ENCODE data around the gene DYNLT4.
A peak's percentile ranks its signal among the peaks of the same experiment; 100 is the strongest.

DYNLT4 gene

GRCh38 chr1:44790968-44791801 lies 16.0 kb downstream of the DYNLT4 start:
- DNase-seq (ENCODE audit: low read depth in 4 of 4, low spot score in 1 of 4): no peak

GRCh38 chr1:44788120-44788860 lies 18.9 kb downstream of the DYNLT4 start, which contains the start of gene BEST4:
Gene BEST4, minus strand, starts transcription at chr1:44788170. Its CDS starts 465 bp downstream, at chr1:44787705.
- DNase-seq (ENCODE audit: low read depth in 4 of 4, low spot score in 1 of 4): no peak

- DNase-seq (ENCODE audit: low read depth in 4 of 4, low spot score in 1 of 4): no peak
These were observed 19.6 kb downstream of the DYNLT4 start for GRCh38 chr1:44787506-44787905.

DNA sequence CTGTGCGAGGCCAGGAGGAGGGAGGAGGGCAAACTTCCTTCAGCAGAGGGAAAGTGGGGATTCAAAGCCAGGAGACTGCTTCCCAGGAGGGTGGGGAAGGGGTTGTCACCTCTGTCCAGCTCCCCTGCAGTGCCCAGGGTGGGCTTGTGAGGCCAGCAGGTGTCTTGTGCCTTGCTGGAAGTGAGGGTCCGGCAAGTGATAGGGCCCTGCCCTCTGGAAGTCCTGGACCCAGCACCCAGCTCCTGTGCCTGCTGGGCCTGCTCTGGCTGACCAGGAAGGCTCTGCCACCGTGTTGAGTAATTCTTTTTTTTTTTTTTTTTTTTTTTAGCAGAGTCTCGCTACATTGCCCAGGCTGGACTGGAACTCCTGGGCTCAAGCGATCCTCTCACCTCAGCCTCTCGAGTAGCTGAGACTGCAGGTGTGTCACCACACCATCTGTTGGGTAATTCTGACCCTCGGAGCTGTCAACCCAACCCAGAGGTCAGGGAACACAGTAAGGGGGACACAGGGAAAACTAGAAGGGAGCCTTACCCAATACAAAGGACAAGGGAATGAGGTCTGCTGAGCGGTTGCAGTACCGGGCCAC lies 20.2 kb downstream of the DYNLT4 start:
- no peak for DNase-seq (ENCODE audit: low read depth in 4 of 4, low spot score in 1 of 4)

DNA sequence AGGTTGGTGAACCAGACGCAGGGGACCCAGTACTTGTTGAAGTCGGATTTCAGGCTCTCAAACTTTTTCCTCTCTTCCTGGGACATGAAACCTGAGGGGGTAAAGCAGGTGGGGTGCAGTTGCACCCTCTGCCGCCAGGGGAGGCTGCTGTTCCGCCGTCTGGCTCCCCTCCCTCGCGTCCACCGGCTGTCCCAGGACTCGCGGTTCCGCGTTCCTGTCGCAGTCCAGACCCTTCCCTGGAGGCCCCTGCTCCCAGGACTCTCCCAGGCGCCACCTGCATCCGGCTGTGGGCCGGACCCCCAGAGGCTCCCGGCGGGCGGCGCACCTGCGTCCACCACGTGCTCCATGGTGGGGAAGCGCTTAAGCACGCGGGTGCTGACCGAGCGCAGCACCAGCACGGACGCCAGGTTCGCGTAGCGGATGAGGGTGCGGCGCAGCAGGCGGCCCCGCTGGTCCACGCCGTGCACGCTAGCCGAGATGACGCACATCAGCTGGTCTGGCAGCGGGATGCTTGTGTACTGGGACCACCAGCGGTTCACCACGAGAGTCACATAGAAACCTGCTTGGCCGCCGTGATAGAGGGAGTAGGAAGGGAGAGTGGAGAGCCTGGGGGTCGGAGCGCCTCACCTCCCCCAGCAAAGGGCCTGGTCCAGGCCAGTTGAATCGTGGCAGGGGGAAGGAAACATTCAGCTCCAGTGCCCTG lies 20.9 kb downstream of the DYNLT4 start:
- peak in 2 of 4 experiments; percentile 63 to 67 for DNase-seq (ENCODE audit: low read depth in 4 of 4, low spot score in 1 of 4)

DNA sequence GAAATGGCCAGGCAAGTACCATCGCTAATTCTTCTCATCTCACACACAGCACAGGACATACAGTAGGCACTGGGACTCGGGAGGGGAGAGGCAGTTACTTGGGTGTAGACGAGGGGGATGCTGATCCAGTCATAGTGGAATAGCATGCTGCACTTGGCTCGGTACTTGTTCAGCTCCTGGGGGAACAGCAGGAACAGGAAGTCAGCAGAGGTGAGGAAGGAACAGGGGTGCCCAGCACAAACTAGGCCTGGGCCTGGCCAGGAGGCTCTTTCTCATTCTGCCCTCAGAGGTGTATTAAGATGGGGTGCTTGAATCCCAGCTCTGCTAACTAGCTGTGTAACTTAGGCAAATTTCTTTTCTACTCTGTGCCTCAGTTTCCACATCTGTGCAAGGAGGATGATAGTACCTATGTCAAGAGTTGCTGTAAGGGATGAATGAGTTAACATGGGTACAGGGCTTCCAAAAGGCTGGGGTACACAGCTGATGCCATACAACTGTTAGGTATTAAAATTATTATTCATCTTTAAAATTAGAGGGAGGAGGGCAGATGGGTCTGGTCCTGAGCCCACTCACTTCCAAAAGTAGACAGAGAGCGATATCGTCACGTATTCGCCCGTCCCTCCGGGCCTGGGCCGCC lies 21.5 kb downstream of the DYNLT4 start:
- no peak for DNase-seq (ENCODE audit: low read depth in 4 of 4, low spot score in 1 of 4)

DNA sequence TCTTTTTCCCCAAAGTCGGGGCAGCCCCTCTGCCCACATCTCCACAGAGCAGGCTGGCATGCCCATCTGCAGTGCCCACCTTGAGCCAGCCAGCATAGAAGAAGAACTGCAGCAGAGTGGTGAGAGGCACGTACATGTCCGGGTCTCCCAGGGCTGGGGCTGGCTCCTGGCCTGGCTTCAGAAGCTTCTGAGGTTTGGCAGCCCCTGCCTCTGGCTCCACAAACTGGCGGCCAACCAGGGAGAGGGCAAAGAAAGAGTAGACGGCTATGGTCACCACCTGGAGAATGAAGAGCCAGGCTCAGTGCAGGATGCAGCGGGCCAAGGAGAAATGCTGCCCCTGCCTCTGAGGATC lies 22.1 kb downstream of the DYNLT4 start:
- no peak for DNase-seq (ENCODE audit: low read depth in 4 of 4, low spot score in 1 of 4)

DNA sequence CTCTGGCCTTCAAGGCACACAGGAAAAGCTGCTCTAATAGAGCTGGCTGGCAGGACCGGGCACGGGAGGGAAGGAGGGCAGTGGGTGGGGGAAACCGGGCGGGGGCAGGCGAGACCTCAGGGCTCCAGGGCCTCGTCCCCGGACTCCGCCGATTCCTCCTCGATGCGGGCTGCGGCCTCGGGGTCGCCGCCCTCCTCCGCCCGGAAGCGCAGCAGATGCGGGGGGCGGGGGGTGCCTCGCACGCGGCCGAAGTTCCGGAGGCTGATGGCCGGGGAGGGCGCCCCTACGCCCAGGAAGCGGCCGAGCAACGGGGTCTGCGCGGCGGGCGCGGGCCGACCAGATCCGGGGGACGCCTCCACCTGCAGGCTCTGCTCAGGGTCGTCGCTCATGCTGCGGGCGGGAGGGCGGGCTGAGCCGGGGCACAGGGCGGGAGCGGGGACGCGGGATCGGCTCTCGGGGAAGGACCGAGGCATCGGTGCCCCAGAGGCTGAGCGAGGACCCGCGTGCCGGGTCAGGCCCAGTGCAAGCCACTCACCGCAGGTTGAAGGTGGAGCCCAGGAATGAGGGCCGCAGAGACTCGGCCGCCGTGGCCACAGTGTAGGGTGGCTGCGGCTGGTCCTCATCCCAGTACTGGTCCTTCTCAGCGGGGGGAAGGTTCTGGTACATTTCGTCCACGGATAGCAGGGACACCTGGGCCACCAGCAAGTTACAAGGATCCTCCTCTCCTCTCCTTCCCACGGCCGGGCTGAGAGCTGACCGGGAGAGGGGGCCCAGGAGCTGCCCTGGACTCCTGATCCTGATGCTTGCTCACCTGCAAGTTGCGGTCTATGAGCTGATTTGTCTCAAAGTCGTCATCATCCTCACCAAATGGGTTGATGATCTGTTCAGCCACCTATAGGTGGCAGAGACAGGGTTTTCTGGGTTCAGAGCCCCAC lies 22.8 kb downstream of the DYNLT4 start:
- no peak for DNase-seq (ENCODE audit: low read depth in 4 of 4, low spot score in 1 of 4)

DNA sequence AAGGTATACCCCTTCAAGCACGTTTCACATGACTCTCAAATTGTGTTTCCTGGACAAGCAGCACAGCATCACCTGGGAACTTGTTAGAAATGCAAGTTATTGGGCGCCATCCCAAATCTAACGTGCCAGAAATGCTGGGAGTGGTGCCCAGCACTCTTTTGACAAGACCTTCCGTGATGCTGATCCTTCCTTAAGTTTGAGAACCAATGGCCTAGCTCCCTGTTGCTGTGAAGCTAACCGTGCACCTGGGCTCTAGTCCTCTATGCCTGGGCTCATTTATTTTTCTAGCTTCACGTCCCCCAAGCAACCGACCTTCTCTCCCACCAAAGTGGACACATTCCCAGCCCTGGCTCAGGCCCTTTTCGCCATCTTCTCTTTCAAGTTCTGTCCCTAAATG lies 23.5 kb downstream of the DYNLT4 start:
- no peak for DNase-seq (ENCODE audit: low read depth in 4 of 4, low spot score in 1 of 4)

GRCh38 chr1:44780583-44781121 lies 26.5 kb downstream of the DYNLT4 start:
- no peak for DNase-seq (ENCODE audit: low read depth in 4 of 4, low spot score in 1 of 4)

DNA sequence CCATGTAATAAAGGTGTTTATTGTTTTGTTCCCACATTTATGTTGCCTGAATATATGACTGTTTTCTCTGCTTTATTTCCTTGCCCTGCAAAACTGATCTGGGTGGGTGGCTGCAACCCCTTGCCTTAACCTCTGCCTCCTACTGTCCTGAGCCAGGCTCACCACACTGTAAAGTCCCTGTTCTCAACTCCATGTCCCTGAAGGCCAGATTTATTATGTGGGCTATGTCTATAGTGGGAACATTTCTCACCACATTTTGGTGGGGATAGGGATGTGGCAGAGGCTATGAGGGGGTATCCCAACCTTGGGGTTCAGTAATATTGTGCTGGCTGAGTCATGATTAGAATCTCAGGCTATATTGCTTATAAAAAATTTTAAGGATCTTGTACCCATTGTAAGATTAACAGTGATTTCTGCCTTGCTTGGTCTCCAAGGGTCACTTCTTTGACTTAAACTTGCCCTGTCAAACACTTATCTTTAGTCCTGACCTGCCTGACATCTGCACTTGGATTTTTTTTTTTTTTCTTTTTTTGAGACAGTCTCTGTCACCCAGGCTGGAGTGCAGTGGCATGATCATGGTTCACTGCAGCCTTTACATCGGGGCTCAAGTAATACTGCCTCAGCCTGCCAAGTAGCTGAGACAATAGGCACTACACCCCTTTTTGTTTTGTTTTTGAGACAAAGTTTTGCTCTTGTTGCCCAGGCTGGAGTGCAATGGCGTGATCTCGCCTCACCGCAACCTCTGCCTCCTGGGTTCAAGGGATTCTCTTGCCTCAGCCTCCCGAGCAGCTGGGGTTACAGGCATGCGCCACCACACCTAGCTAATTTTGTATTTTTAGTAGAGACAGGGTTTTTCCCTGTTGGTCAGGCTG lies 28.2 kb downstream of the DYNLT4 start:
- DNase-seq (ENCODE audit: low read depth in 4 of 4, low spot score in 1 of 4): no peak

GRCh38 chr1:44777969-44778635 lies 29.0 kb downstream of the DYNLT4 start:
- no peak for DNase-seq (ENCODE audit: low read depth in 4 of 4, low spot score in 1 of 4)

- DNase-seq (ENCODE audit: low read depth in 4 of 4, low spot score in 1 of 4): no peak
These were observed 29.6 kb downstream of the DYNLT4 start for GRCh38 chr1:44777547-44777946.

- no peak for DNase-seq (ENCODE audit: low read depth in 4 of 4, low spot score in 1 of 4)
These were observed 30.5 kb downstream of the DYNLT4 start for GRCh38 chr1:44776730-44777068.

GRCh38 chr1:44775930-44776729 lies 31.0 kb downstream of the DYNLT4 start:
- DNase-seq (ENCODE audit: low read depth in 4 of 4, low spot score in 1 of 4): no peak

GRCh38 chr1:44775078-44775929 lies 31.8 kb downstream of the DYNLT4 start, which contains the start of gene RPS8:
Gene RPS8, plus strand, starts transcription at chr1:44775540. Its CDS starts 57 bp downstream, at chr1:44775597.
- peak; percentile 79 to 85 (median 84) for DNase-seq (ENCODE audit: low read depth in 4 of 4, low spot score in 1 of 4)

Data from stimulated activated CD4-positive, alpha-beta T cell treated with anti-CD3 and anti-CD28 coated beads, Interleukin-1b, Interleukin-23, amount 100 ng/mL, for 24 hours (primary cell).